ENCODE results near the gene SOCS1. TPM values are rescaled to one million over a fixed set of nuclear protein-coding genes. Genes with fewer than 3 reads are reported as not detected.

Gene SOCS1
- total RNA-seq, 1 experiment from 2014 or later = 1.4 TPM

GRCh38 chr16:11242658-11243057 is 13.3 kb downstream of the SOCS1 start:
- no peaks in the 10 kb centered on the region for H3K36me3 Mint-ChIP-seq (ENCODE audit: insufficient read depth, unreplicated experiment)
- no peak overlapping the region for H3K27ac Mint-ChIP-seq (ENCODE audit: low read depth, unreplicated experiment)
- TF ChIP-seq, protein P1, sequence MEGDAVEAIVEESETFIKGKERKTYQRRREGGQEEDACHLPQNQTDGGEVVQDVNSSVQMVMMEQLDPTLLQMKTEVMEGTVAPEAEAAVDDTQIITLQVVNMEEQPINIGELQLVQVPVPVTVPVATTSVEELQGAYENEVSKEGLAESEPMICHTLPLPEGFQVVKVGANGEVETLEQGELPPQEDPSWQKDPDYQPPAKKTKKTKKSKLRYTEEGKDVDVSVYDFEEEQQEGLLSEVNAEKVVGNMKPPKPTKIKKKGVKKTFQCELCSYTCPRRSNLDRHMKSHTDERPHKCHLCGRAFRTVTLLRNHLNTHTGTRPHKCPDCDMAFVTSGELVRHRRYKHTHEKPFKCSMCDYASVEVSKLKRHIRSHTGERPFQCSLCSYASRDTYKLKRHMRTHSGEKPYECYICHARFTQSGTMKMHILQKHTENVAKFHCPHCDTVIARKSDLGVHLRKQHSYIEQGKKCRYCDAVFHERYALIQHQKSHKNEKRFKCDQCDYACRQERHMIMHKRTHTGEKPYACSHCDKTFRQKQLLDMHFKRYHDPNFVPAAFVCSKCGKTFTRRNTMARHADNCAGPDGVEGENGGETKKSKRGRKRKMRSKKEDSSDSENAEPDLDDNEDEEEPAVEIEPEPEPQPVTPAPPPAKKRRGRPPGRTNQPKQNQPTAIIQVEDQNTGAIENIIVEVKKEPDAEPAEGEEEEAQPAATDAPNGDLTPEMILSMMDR (IDR thresholded peaks at IDR 0.05; ENCODE audit: unreplicated experiment) = no peak
- H3K9me3 Mint-ChIP-seq (ENCODE audit: unreplicated experiment) = no peaks in the 10 kb centered on the region
- H3K4me1 Mint-ChIP-seq (ENCODE audit: insufficient read depth, unreplicated experiment) = no peaks in the 10 kb centered on the region
- POLR2A ChIA-PET = no interaction called here
- no peak overlapping the region for H3K4me3 Mint-ChIP-seq (ENCODE audit: unreplicated experiment)
- intact Hi-C loops (cut with micrococcal nuclease) = no loop called here
- no peaks in the 10 kb centered on the region for H3K27me3 Mint-ChIP-seq (ENCODE audit: insufficient read depth, unreplicated experiment)
- CTCF ChIA-PET = interaction anchor here (1.1 kb wide), 1 partner anchor 148 kb away, joined by 3 read pairs; no protein-coding TSS in a partner anchor
- no peak for DNase-seq (ENCODE audit: unreplicated experiment)
- no TSS peak for BruUV-seq (replicated peaks)

DNA sequence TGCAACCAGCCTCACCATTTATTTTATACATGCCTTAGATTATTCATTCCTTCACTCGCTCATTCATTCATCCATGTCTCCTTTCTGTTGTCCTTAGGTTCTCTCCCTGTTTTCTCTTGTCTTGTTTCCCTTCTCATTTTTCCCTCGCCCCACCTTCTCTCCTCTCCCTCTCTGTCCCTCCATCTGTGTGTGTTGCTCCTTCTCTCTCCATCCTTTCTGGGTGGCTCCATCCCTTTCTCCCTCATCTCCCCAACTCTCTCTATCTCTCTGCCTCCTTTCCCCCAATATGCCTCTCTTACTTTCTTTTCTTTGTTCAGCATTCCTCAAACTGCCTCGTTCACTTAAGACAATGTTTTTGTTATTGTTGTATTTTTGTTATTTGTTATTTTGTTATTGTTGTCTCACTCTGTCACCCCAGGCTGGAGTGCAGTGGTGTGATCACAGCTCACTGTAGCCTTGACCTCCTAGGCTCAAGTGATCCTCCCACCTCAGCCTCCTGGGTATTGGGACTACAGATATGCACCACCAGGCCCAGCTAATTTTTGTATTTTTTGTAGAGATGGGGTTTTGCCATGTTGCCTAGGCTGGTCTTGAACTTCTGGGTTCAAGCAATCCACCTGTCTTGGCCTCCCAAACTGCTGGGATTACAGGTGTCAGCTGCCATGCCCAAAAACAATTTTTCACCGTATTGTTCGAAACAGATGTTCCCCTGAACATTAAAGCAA is 14.4 kb downstream of the SOCS1 start:
- Mint-ChIP-seq H3K4me1 (ENCODE audit: insufficient read depth, unreplicated experiment) (no peaks in the 10 kb centered on the region), H3K4me3 (ENCODE audit: unreplicated experiment) (no peak overlapping the region), H3K27ac (ENCODE audit: low read depth, unreplicated experiment) (no peak overlapping the region), H3K9me3 (ENCODE audit: unreplicated experiment) (no peaks in the 10 kb centered on the region), H3K27me3 (ENCODE audit: insufficient read depth, unreplicated experiment) (no peaks in the 10 kb centered on the region), H3K36me3 (ENCODE audit: insufficient read depth, unreplicated experiment) (no peaks in the 10 kb centered on the region)
- BruUV-seq (replicated peaks) = no TSS peak
- intact Hi-C loops (cut with micrococcal nuclease) = no loop called here
- no peak for DNase-seq (ENCODE audit: unreplicated experiment)
- CTCF ChIA-PET = interaction anchor here (0.6 to 0.8 kb wide), 2 partner anchors 17 to 290 kb away, joined by 3 to 4 read pairs; no protein-coding TSS in a partner anchor
- POLR2A ChIA-PET = interaction anchor here (0.6 kb wide), 1 partner anchor 888 kb away, joined by 5 read pairs; no protein-coding TSS in a partner anchor
- TF ChIP-seq, protein P1 (IDR thresholded peaks at IDR 0.05; ENCODE audit: unreplicated experiment) = no peak

DNA sequence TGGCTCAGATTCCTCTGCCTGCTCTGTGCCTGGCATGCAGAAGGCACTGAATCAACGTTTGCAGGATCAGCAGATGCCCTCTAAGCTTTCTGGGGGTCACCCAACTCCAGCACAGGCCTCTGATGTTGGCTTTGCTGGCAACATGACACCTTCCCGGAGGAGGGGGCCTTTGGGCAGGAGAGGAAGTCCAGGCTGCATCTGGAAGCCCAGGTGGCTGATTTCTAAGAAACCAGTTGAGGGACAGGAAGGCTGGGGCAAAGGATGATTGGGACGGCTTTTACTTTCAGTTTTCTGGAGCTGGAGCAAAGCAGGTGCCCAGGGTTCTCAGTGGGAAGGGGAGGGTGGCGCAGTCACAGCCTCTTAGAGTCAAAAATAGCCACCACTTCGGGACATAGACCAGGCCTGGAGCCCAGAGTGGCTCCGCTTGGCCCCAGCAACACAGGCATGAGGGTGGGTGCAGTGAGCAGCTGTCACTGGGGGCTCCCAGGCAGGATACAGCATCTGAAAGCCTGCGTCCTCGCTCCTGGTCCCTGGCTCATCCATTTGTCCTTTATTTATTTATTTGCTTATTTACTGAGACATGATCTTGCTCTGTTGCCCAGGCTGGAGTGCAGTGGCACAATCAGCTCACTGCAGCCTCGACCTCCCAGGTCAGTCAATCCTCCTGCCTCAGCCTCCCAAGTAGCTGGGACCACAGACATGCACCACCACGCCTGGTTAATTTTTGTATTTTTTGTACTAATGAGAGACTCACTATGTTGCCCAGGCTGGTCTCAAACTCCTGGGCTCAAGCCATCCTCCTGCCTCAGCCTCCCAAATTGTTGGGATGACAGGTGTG is 15.1 kb downstream of the SOCS1 start:
- Mint-ChIP-seq H3K27ac (ENCODE audit: low read depth, unreplicated experiment) (no peak overlapping the region), H3K36me3 (ENCODE audit: insufficient read depth, unreplicated experiment) (no peaks in the 10 kb centered on the region), H3K4me3 (ENCODE audit: unreplicated experiment) (no peak overlapping the region), H3K9me3 (ENCODE audit: unreplicated experiment) (no peaks in the 10 kb centered on the region), H3K27me3 (ENCODE audit: insufficient read depth, unreplicated experiment) (no peaks in the 10 kb centered on the region), H3K4me1 (ENCODE audit: insufficient read depth, unreplicated experiment) (no peaks in the 10 kb centered on the region)
- intact Hi-C loops (cut with micrococcal nuclease) = no loop called here
- POLR2A ChIA-PET = interaction anchor here (0.6 kb wide), 1 partner anchor 888 kb away, joined by 5 read pairs; no protein-coding TSS in a partner anchor
- no peak for DNase-seq (ENCODE audit: unreplicated experiment)
- CTCF ChIA-PET = interaction anchor here (0.6 to 1.1 kb wide), 7 partner anchors 13 to 291 kb away, joined by 3 to 4 read pairs (median 3); no protein-coding TSS in a partner anchor
- no TSS peak for BruUV-seq (replicated peaks)
- TF ChIP-seq, protein P1 (IDR thresholded peaks at IDR 0.05; ENCODE audit: unreplicated experiment) = no peak

Measured in MCF 10A (cell line).